RWPE1 (cell line): ENCODE results near the gene ZNF804A.

ENCODE experiments used
- CTCF ChIA-PET: fragments of 350-600 bp; sonication (Branson Sonifier 250); formaldehyde crosslinking; extraction: SDS; loops from one replicate; lab custom pipeline; 2021; lab: Yijun Ruan, JAX
- POLR2A ChIA-PET: fragments of 400-600 bp; formaldehyde crosslinking; extraction: SDS; loops from one replicate; lab custom pipeline; 2020; ENCODE audit warnings: antibody characterized with exemption; ENCODE audit not compliant: low non-redundant PET; lab: Yijun Ruan, JAX
- DNase-seq: peaks from one replicate; pipeline ENCODE4 v3.0.0; 2012; ENCODE audit warnings: low spot score
- H3K27ac ChIP-seq: fragments of 450-650 bp; 2 replicates; pipeline ENCODE4 v1.5.1; 2017
- CTCF ChIP-seq: fragments of 450-650 bp; conservative IDR thresholded peaks from 2 replicates; pipeline ENCODE4 v1.5.1; 2017; ENCODE audit warnings: low read depth, mild to moderate bottlenecking

ZNF804A gene

GRCh38 chr2:184624311-184624710 is 26.0 kb downstream of the ZNF804A start:
- POLR2A ChIA-PET, result no interaction called here
- CTCF ChIA-PET, result no interaction called here
- no peak for DNase-seq
- H3K27ac ChIP-seq, result no peak overlapping the region
- TF ChIP-seq CTCF, result no peak

- no peak for TF ChIP-seq CTCF
- ChIA-PET POLR2A (no interaction called here), CTCF (no interaction called here)
- H3K27ac ChIP-seq, result no peak overlapping the region
- no peak for DNase-seq
Observed at GRCh38 chr2:184628051-184628450, 29.7 kb downstream of the ZNF804A start.

- TF ChIP-seq CTCF, result no peak
- CTCF ChIA-PET, result no interaction called here
- POLR2A ChIA-PET, result no interaction called here
Observed at GRCh38 chr2:184633726-184634125, 35.4 kb downstream of the ZNF804A start.

GRCh38 chr2:184637781-184638180 is 39.5 kb downstream of the ZNF804A start:
- POLR2A ChIA-PET, result no interaction called here
- no peak overlapping the region for H3K27ac ChIP-seq
- TF ChIP-seq CTCF, result no peak
- CTCF ChIA-PET, result no interaction called here
- DNase-seq, result no peak

More at GRCh38 chr2:184633726-184634125, 35.4 kb downstream of the ZNF804A start:
- DNase-seq, result no peak
- no peak overlapping the region for H3K27ac ChIP-seq

- no peak overlapping the region for H3K27ac ChIP-seq
- POLR2A ChIA-PET, result no interaction called here
- CTCF ChIA-PET, result no interaction called here
- TF ChIP-seq CTCF, result no peak
- no peak for DNase-seq
Observed at GRCh38 chr2:184644685-184645084, 46.4 kb downstream of the ZNF804A start.

GRCh38 chr2:184646177-184646576 is 47.8 kb downstream of the ZNF804A start:
- no peak for TF ChIP-seq CTCF
- ChIA-PET POLR2A (no interaction called here), CTCF (interaction anchor here (0.6 kb wide), 1 partner anchor 13 kb away, joined by 3 read pairs; no protein-coding TSS in a partner anchor)
- peak; percentile 4 for DNase-seq
- no peak overlapping the region; the same call in 1 of the 2 replicates for H3K27ac ChIP-seq

- POLR2A ChIA-PET, result no interaction called here
- no peak for TF ChIP-seq CTCF
- CTCF ChIA-PET, result interaction anchor here (0.6 kb wide), 1 partner anchor 14 kb away, joined by 3 read pairs; no protein-coding TSS in a partner anchor
- no peak overlapping the region for H3K27ac ChIP-seq
- no peak for DNase-seq
Observed at GRCh38 chr2:184646593-184646992, 48.3 kb downstream of the ZNF804A start.
